Panc1 (cell line): ENCODE data around the gene FAM193A. TPM values are rescaled to one million over a fixed set of nuclear protein-coding genes. Genes with fewer than 3 reads are reported as not detected.

Source experiments
- ATAC-seq: fragments of 200-7000 bp; cut with Tn5 transposase; 2 replicates; pipeline ENCODE4 v1.9.1; 2020; ENCODE audit warnings: mild to moderate bottlenecking, moderate library complexity
- BruUV-seq: library from RNA; stranded (reverse); fragments of 400-500 nt; replicated peaks from 2 replicates; lab custom pipeline; 2021; lab: Mats Ljungman, UMichigan
- CTCF ChIA-PET: fragments of 300-600 bp; sonication (Branson Sonifier 250); formaldehyde crosslinking; loops from one replicate; lab custom pipeline; 2022; ENCODE audit warnings: antibody characterized with exemption; lab: Charles Lee
- POLR2A ChIA-PET: fragments of 300-600 bp; sonication (Branson Sonifier 250); formaldehyde crosslinking; loops from one replicate; lab custom pipeline; 2022; ENCODE audit warnings: antibody characterized with exemption; lab: Charles Lee
- DNase-seq: peaks from one replicate; pipeline ENCODE4 v3.0.0-alpha.2; 2010; ENCODE audit warnings: low read depth, low spot score
- H3K27ac ChIP-seq: 2 replicates; pipeline ENCODE4 v1.5.1; 2011; ENCODE audit warnings: mild to moderate bottlenecking, low read length, inconsistent platforms
- H3K27me3 ChIP-seq: fragments of 200-500 bp; sonication (Bioruptor generic); 2 replicates; pipeline ENCODE4 v1.6.0; 2014; ENCODE audit warnings: low read length, inconsistent platforms; ENCODE audit not compliant: control insufficient read depth, insufficient read depth
- H3K36me3 ChIP-seq: fragments of 200-500 bp; sonication (Bioruptor generic); 2 replicates; pipeline ENCODE4 v1.5.1; 2014; ENCODE audit warnings: inconsistent platforms, mild to moderate bottlenecking, low read length, moderate library complexity; ENCODE audit not compliant: control insufficient read depth, insufficient read depth
- H3K4me1 ChIP-seq: 2 replicates; pipeline ENCODE4 v1.5.1; 2011; ENCODE audit warnings: inconsistent platforms, mild to moderate bottlenecking, low read length, moderate library complexity; ENCODE audit not compliant: control insufficient read depth, insufficient read depth
- H3K4me3 ChIP-seq, 2 experiments: 2 replicates each; pipeline ENCODE4 v1.5.1; 2011 to 2012; ENCODE audit warnings: low read depth in 2 of 2, low read length in 2 of 2, mild to moderate bottlenecking in 2 of 2, inconsistent platforms in 1 of 2, moderate library complexity in 1 of 2
- H3K9me3 ChIP-seq: fragments of 200-500 bp; sonication (Bioruptor generic); 2 replicates; pipeline ENCODE4 v1.5.1; 2014; ENCODE audit warnings: low read depth, mild to moderate bottlenecking, inconsistent platforms, low read length, moderate library complexity; ENCODE audit not compliant: control insufficient read depth, insufficient read depth
- CTCF ChIP-seq: fragments of 450-650 bp; IDR thresholded peaks from 2 replicates; pipeline ENCODE4 v1.5.1; 2017; ENCODE audit warnings: mild to moderate bottlenecking
- POLR2AphosphoS5 ChIP-seq: IDR thresholded peaks from 2 replicates; pipeline ENCODE4 v1.6.1; 2012; ENCODE audit warnings: mild to moderate bottlenecking, low read depth, low read length, moderate library complexity
- REST ChIP-seq, 2 experiments: IDR thresholded peaks; 2 replicates each; pipeline ENCODE4 v1.6.1; 2011 to 2012; ENCODE audit warnings: low read depth in 2 of 2, control low read depth in 1 of 2, low read length in 1 of 2, mild to moderate bottlenecking in 1 of 2, moderate library complexity in 1 of 2; ENCODE audit not compliant: insufficient read depth in 1 of 2
- SIN3A ChIP-seq: IDR thresholded peaks from 2 replicates; pipeline ENCODE4 v1.6.1; 2012; ENCODE audit warnings: low read depth, mild to moderate bottlenecking, low read length, moderate library complexity, borderline replicate concordance; ENCODE audit not compliant: insufficient read depth
- TCF7L2 ChIP-seq: IDR thresholded peaks from 2 replicates; pipeline ENCODE4 v1.6.1; 2011; ENCODE audit warnings: mild to moderate bottlenecking, low read depth, low read length, inconsistent platforms
- in situ Hi-C: cut with HindIII; loops from 2 replicates; pipeline ENCODE4 v1.10.0; 2016; ENCODE audit warnings: low sequenced_read_pairs, low pct_unique_long_range_greater_than_20kb
- intact Hi-C: fragments of 100-400 bp; cut with micrococcal nuclease; formaldehyde crosslinking; loops from one replicate; pipeline ENCODE4 v1.10.0; 2022; ENCODE audit not compliant: unreplicated experiment
- total RNA-seq: library from RNA; stranded (reverse); gene quantifications from one replicate; pipeline ENCODE4 v1.2.1, GENCODE V29; 2021; ENCODE audit not compliant: unreplicated experiment

FAM193A gene
- total RNA-seq, 1 experiment from 2014 or later, result 25.7 TPM

- TF ChIP-seq SIN3A, result no peak
- no peak for TF ChIP-seq TCF7L2
- no peak for TF ChIP-seq REST (IDR thresholded peaks at IDR 0.05; ENCODE audit: insufficient read depth in 1 of 2, low read depth in 2 of 2, low read length in 1 of 2)
- TF ChIP-seq CTCF, result no peak
- no peak for TF ChIP-seq POLR2AphosphoS5
- no peaks in the 10 kb centered on the region for H3K9me3 ChIP-seq
- no peaks in the 10 kb centered on the region for H3K4me1 ChIP-seq
- CTCF ChIA-PET, result no interaction called here
- peak; percentile 32; the same call in 1 of the 2 replicates for ATAC-seq
- no TSS peak for BruUV-seq
- H3K4me3 ChIP-seq, result no peak overlapping the region
- H3K36me3 ChIP-seq, result no peaks in the 10 kb centered on the region
- in situ Hi-C loops (no loop called here), intact Hi-C loops (no loop called here)
- POLR2A ChIA-PET, result no interaction called here
- no peak for DNase-seq
- no peak overlapping the region for H3K27ac ChIP-seq
- no peaks in the 10 kb centered on the region for H3K27me3 ChIP-seq
These were observed 196.8 kb downstream of the FAM193A start for GRCh38 chr4:2733001-2733843.

GRCh38 chr4:2733844-2734574 lies 197.6 kb downstream of the FAM193A start:
- H3K27ac ChIP-seq, result no peak overlapping the region
- ChIA-PET CTCF (interaction anchor here (0.6 kb wide), 2 partner anchors 9 to 272 kb away, joined by 3 to 7 read pairs; no protein-coding TSS in a partner anchor), POLR2A (no interaction called here)
- no peaks in the 10 kb centered on the region for H3K36me3 ChIP-seq
- no peaks in the 10 kb centered on the region for H3K4me1 ChIP-seq
- H3K27me3 ChIP-seq, result no peaks in the 10 kb centered on the region
- DNase-seq (no peak), ATAC-seq (no peak)
- H3K9me3 ChIP-seq, result no peaks in the 10 kb centered on the region
- no TSS peak for BruUV-seq
- in situ Hi-C loops (no loop called here), intact Hi-C loops (no loop called here)
- H3K4me3 ChIP-seq, result no peak overlapping the region
- TF ChIP-seq POLR2AphosphoS5 (no peak), SIN3A (no peak), REST (IDR thresholded peaks at IDR 0.05; ENCODE audit: insufficient read depth in 1 of 2, low read depth in 2 of 2, low read length in 1 of 2) (no peak), CTCF (no peak), TCF7L2 (no peak)
